HK-2 (cell line): ENCODE data around the gene SLC41A1.

Experiments used
- DNase-seq: peaks from one replicate; pipeline ENCODE4 v3.0.0-alpha.2; 2018; ENCODE audit not compliant: unreplicated experiment

The SLC41A1 gene

DNA sequence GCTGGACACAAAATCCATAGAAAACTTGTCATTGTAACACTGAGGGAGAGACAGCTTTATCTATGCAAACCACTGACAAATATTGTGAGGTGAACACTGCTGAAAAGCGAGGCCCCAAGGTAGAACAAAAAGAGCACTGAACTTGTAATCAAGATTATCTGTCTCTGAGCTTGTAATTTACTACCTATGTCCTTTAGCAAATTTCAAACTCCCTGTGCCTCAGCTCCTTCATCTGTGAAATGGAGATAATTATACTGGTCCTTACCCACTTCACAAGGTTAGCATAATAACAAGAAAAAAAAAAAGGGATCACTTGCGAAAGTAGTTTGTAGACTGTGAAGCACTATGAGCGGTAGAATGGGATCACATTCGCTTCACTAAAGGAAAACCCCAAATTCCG, 58.1 kb downstream of the SLC41A1 start:
- DNase-seq, result no peak

DNA sequence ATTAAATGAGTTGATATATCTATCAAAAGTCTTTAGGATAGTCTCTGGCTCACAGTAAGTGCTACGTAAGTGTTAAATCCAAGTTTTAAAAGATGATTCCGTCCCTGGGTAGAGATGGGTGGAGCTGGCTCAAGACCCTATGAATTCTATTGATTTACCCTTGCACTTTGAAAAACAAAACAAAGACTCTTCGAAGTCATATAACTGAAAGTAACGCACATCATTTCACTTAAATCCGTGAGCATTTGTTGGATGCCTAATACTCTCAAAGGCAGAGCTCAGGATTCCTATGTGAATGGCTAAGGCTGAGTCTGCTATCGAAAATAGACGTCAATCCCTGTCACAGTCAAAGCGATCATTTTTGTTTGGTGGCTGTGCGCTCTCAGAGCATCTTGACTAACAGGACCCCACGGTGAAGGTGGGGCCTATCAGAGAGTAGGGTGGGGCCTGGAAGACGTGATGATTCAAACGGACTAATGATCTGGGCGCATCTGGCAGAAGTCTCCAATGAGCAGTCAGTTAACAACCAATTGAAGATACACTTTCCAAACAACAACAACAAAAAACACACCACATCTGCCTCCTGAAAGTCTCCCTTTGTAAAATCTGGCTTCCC, 61.9 kb downstream of the SLC41A1 start:
- no peak for DNase-seq

DNA sequence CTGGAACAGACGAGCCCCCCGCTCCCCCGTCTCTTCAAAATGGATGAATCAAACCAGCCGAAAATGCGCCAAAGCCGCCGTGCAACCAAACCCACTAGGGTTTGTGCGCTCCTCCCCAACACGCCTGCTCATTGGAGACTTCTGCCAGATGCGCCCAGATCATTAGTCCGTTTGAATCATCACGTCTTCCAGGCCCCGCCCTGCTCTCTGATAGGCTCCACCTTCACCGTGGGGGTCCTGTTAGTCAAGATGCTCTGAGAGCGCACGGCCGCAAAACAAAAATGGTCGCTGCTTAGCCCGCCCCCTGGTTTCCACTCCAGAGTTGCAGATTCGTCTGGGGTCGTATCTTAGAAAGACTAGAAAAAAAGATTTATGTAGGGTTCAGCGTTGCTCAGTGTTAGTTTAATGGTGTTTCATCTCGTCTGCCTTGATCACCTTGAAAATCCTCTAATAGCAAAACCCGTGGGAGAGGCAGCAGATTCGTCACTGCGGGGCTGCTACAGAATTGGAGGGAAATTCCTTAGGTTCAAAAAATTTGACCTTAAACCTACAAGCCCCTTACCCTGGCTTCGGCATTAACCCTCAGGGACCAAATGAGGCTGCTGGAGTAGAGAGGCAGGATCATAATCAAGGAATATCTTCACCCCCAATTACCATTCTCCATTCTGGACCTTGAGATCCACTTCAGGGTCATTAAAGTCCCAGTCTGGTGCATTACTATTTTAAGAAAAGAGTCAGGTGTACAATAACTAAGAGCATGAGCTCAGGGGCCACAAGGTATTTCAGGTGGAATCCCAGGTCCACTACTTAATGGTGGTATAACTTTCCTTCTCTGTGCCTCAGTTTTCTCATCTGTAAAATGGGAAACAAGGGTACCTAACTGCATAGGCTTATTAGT, 62.6 kb downstream of the SLC41A1 start, which contains the start of gene NUCKS1:
Gene NUCKS1 (minus strand): TSS at position 45 of the 898 bp plus-strand sequence. CDS start 209 bp downstream, outside the sequence.
- peak; percentile 99 for DNase-seq

DNA sequence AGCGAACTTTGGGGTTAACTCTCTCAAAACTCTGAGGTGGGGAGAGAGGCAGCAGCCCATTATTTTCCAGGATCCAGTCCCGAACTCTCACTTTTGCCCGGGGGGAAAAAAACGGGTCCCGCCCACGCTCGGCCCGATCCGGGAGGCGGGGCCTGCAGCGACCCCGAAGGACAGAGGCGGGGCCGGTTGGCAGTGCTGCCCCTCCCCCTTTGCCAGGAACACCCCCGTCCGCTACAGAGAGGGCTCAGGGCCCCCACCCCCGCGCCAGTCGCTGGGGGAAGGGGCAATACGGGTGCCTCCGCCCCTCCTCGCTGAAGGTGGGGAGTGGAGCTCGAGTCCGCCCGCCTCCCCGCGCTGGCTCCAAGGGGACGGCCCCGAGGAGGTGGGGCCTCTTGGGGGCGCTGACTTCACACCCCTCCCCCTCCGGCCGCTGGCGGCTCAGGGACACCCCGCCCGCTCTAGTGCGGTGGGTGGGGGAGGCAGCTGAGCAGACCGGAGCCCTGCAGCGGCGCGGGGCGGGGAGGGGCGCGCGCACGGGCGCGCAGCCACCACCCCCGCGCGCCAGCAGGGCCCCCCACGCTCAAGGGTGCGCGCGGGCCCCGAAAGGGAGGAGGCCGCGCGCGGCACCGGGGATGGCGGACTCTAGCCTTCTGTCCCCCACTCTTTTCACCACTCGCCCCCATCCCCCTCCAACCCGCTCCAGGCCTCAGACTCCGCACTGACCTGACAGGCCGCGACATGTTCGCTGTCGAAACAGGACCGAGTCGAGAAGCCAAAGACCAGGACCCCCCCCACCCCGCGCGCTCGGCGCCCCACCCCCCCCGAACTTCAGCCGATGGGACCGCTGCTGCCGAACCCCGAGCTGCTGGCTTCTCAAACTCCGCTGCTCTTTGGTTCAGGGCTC, 63.5 kb downstream of the SLC41A1 start:
- DNase-seq, result peak; percentile 98

DNA sequence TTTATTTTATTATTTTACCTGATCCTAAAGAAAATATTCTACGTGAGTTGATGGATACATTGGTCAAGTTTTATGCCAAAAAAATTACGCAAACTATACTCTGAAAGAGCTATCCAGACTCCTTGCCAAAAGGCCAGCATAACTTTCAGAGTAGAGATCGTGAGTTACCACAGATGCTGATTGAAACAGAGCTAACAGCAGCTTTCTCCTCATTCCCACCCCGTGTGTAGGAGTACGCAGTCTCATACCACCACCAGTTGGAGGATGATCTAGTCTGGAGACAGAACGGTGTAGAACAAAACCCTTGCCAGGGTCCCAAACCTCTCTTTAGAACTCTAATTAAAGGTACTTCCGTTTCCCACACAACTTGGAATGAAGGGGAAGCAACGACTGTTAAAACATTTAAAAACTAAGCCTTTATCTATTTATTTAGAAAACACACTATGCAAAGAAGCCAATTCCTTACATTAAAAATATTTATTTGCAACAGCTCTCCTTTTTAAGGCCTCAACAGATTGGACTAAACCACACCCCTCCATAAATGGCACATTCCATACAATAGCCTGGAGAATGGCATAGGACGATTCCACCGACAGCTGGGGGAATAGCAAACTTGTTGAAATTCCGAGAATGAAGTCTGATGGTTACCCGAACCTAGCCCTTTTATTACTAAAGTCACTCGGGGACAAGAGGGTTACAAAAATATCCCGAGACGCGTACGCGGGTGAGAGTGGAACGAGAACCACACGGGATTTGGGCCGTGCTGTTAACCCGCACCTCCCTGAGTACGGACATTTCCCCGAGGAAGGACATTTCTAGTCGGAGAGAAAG, 64.4 kb downstream of the SLC41A1 start:
- no peak for DNase-seq

DNA sequence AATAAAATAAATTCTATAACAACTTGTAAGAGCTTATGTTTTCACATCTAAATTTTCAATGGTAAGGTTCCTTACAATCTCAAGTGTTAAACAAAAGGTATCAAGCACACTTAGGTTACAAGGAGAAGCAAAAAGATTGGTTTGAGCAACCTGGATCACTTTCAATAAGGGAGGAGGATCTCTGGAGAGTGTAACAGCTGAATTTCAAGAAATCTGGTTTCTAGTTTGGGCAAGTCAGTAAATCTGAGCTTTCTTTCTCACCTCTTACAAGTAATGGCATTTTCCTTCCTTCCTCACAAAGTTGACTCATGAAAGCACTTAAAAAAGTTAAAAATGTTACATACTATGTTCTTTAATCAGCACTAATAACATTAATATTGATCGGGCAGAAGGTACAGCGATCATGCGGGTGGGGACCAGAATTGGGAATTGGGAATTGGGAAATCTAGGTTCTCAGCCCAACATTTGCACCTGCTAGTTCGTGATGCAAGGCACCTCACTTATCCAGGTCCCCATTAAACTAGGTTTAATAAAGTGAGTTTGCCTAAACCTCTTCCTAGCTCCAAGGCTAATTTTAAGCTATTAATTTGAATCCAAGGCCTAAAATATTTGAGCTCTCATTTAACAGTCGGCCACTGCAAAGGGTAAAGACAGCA, 66.1 kb downstream of the SLC41A1 start:
- no peak for DNase-seq

DNA sequence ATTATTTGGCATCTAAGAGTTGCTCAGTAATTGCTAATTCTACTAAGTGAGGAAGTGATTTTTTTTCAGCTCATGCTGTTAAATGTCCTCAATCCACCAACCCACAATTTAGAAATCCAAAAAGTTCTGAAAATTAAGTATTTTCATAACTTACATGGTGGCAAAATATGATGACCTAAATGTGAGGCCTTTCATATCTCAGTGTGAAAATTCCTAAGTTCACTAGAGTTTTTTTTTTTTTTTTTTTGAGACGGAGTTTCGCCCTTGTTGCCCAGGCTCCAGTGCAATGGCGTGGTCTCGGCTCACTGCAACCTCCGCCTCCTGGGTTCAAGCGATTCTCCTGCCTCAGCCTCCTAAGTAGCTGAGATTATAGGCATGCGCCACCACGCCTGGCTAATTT, 68.6 kb downstream of the SLC41A1 start:
- no peak for DNase-seq

DNA sequence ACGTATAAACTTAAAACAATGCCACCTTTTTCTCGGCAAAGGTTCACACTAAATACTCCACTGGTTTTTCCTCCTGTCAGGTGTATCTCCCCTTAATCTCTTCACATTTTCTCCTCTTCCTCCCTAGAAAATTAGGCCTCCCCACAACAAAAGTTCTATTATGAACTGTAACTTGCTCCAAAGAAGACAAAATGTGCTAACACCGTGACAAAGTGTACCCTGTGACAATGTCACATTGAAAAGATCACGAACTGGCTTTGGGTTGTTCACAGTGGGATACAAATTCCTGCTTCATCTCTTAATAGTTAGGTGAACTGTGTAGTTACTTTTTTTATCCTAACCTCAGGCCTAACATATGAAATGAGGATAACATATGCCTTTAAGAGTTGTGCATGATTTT, 69.0 kb downstream of the SLC41A1 start:
- no peak for DNase-seq

DNA sequence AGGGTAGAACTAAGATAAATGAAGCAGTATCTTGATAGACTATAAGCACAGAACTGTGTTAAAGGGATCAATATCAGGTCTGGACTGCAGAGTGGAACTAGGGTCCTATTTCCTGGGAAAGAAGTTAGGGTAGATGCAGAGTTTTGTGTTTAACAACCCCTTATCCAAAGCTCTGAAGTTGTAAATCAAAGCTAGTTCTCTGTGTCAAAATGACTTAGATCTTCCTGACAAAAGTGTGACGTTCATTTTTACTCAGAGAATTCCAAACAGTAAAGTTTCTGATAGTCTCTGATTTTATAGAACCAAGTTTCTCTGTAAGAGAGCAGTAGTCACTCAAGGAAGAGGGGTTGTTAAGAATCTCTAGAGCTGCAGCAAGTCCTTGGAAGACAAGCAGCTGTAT, 71.3 kb downstream of the SLC41A1 start:
- no peak for DNase-seq

DNA sequence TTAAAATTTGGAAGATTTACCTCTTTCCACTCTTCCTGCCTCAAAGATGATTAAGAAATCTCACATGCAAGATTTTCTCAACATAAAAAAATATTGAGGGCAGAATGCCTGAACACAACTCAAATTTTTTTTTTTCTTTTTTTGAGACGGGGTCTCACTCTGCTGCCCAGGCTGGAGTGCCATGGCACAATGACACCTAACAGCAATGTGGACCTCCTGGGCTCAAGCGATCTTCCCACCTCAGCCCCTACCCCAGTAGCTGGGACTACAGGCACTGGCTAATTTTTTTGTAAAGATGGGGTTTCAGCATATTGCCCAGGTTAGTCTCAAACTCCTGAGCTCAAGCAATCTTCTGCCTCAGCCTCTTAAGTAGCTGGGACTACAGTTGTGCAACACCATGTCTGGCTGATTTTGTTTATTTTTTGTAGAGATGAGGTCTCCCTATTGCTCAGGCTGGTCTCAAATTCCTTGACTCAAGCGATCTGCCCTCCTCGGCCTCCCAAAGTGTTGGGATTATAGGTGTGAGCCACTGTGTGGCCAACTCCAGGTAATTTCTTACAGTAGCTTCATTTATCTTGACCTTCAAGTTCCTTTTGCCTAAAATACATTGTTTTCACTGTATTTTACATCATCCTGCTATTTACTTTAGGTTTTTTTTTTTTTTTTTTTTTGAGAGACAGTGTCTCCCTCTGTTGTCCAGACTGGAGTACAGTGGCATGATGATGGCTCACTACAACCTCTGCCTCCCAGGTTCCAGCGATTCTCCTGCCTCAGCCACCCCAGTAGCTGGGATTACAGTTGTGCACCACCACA, 73.4 kb downstream of the SLC41A1 start:
- DNase-seq, result no peak
